PFSK-1 (cell line): ENCODE data around the gene SMOC2.

ENCODE experiments used
- FOXP2 ChIP-seq: optimal IDR thresholded peaks from 2 replicates; pipeline ENCODE3; 2011; ENCODE audit warnings: borderline replicate concordance, control low read depth, inconsistent platforms; ENCODE audit not compliant: insufficient read depth; ENCODE audit errors: extremely low read length, extremely low read depth
- POLR2AphosphoS5 ChIP-seq: IDR thresholded peaks from 2 replicates; pipeline ENCODE4 v1.6.1; 2012; ENCODE audit warnings: low read depth, mild to moderate bottlenecking, control low read depth, low read length, moderate library complexity
- SIN3A ChIP-seq: IDR thresholded peaks from 2 replicates; pipeline ENCODE4 v1.6.1; 2012; ENCODE audit warnings: mild to moderate bottlenecking, low read length, moderate library complexity, borderline replicate concordance; ENCODE audit not compliant: insufficient read depth
- TAF1 ChIP-seq: IDR thresholded peaks from 2 replicates; pipeline ENCODE4 v1.6.1; 2012; ENCODE audit warnings: low read length, control low read depth, borderline replicate concordance; ENCODE audit not compliant: insufficient read depth
- TF ChIP-seq, protein P1 (sequence below), 2 experiments: IDR thresholded peaks; 2 replicates each; pipeline versions ENCODE4 v1.6.1 to v1.8.0; 2011 to 2012; ENCODE audit warnings: low read depth in 2 of 2, low read length in 2 of 2, control low read depth in 1 of 2, inconsistent platforms in 1 of 2, mild to moderate bottlenecking in 1 of 2, moderate library complexity in 1 of 2; ENCODE audit not compliant: insufficient read depth in 1 of 2

Gene SMOC2

DNA sequence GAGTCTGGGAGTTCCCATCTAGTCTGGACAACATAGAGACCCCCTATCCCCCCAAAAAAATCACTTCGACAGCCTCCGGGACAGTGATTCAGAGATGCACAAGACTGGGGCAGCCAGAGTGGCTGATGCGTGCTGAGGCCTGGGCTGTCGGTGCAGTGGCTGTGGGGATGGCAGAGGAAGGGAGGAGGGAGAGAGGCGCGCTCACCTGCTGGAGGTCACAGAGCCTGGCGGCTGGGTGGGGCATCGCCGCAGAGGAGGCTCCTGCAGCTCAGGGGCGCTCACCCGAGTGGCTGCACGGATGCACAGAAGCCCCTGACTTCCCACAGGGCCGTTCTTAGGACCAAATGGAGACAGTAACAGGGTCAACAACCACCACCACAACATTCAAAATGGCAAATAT lies 182.8 kb downstream of the SMOC2 start:
- TF ChIP-seq FOXP2 (no peak), TAF1 (no peak), SIN3A (no peak), POLR2AphosphoS5 (no peak)
- TF ChIP-seq, protein P1, sequence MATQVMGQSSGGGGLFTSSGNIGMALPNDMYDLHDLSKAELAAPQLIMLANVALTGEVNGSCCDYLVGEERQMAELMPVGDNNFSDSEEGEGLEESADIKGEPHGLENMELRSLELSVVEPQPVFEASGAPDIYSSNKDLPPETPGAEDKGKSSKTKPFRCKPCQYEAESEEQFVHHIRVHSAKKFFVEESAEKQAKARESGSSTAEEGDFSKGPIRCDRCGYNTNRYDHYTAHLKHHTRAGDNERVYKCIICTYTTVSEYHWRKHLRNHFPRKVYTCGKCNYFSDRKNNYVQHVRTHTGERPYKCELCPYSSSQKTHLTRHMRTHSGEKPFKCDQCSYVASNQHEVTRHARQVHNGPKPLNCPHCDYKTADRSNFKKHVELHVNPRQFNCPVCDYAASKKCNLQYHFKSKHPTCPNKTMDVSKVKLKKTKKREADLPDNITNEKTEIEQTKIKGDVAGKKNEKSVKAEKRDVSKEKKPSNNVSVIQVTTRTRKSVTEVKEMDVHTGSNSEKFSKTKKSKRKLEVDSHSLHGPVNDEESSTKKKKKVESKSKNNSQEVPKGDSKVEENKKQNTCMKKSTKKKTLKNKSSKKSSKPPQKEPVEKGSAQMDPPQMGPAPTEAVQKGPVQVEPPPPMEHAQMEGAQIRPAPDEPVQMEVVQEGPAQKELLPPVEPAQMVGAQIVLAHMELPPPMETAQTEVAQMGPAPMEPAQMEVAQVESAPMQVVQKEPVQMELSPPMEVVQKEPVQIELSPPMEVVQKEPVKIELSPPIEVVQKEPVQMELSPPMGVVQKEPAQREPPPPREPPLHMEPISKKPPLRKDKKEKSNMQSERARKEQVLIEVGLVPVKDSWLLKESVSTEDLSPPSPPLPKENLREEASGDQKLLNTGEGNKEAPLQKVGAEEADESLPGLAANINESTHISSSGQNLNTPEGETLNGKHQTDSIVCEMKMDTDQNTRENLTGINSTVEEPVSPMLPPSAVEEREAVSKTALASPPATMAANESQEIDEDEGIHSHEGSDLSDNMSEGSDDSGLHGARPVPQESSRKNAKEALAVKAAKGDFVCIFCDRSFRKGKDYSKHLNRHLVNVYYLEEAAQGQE (IDR thresholded peaks at IDR 0.05; ENCODE audit: insufficient read depth in 1 of 2, low read depth in 2 of 2, low read length in 2 of 2) = no peak

DNA sequence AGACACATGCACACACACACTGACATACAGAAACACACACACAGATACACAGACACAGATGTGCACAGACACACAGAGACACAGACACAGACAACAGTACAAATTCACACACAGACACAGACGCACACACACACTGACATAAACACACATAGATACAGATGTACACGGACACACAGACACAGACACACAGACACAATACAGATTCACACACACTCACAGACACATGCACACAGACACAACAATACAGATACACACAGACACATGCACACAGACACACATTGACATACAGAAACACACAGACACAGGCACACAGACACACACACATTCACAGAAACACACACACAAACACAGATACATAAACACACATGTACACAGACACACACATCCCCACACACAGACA lies 183.6 kb downstream of the SMOC2 start:
- TF ChIP-seq, protein P1 (IDR thresholded peaks at IDR 0.05; ENCODE audit: insufficient read depth in 1 of 2, low read depth in 2 of 2, low read length in 2 of 2) = no peak
- no peak for TF ChIP-seq TAF1
- TF ChIP-seq FOXP2 = no peak
- TF ChIP-seq POLR2AphosphoS5 = no peak
- no peak for TF ChIP-seq SIN3A

DNA sequence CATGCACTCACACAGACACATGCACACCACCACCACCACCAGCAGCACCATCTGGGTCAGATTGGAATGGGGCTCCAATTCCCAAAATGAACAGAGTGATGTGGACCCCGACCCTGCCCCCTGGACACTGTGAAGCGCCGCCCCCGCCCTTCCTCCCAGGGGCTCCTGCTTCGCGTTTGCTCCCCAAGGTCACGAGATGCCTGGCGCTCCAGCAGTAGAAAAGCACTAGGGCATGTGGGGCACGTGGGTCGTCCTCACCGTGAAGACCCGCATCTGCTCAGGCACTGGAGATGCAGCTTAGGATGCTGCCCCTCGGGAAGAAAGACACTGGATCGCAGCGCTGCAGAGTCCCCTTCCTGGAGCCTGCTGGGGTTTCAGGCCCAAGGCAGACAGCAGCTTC lies 184.0 kb downstream of the SMOC2 start:
- TF ChIP-seq, protein P1 (IDR thresholded peaks at IDR 0.05; ENCODE audit: insufficient read depth in 1 of 2, low read depth in 2 of 2, low read length in 2 of 2) = no peak

DNA sequence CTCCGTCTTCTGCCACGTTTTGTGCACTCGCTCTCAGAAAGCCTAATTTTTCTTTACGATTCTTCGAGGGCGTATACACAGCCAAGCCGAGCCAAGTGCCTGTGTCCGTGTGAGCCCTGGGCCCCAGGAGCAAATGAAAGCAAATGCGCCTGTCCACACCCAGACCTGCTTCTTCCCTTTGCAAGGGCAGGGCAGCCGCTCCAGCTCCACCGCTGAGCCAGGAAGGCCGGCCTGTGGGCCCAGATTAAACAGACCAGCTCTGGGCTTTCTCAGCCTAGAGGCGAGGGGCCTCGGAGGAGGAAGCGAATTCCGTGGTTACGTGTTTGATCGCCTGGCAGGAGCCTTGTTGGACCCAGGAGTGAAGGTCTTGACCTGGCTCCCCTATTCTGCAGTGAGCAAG lies 184.6 kb downstream of the SMOC2 start:
- no peak for TF ChIP-seq FOXP2
- TF ChIP-seq TAF1 = no peak
- TF ChIP-seq, protein P1 (IDR thresholded peaks at IDR 0.05; ENCODE audit: insufficient read depth in 1 of 2, low read depth in 2 of 2, low read length in 2 of 2) = no peak
- TF ChIP-seq SIN3A = no peak
- TF ChIP-seq POLR2AphosphoS5 = no peak

DNA sequence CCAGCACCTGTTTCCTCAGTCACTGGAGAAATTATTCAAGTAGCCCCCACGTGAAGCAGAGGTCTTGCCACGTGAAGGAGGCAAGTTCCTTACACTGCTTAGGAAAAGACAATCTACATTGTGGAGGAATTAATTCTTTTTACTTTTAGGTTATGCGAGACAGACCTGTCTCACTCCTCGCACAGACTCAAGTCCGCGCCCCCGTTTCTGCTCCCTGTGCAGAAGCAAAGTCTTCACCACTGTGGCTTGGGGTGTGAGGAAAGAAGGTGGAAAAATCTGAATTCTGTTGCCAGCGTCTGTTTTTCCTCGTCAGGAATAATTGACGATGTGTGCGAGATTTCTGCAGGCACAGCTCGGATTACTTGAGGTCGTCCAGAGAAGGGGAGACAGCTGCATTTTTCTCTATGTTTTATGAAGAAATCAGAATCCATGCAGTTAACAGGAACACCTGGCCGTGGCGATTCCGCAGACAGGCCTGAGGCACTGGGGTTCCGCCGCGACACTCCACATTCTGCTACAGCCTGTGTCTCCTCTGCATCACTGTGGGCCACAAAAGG lies 185.1 kb downstream of the SMOC2 start:
- TF ChIP-seq SIN3A (no peak), FOXP2 (no peak), POLR2AphosphoS5 (no peak), TAF1 (no peak)
- TF ChIP-seq, protein P1 (IDR thresholded peaks at IDR 0.05; ENCODE audit: insufficient read depth in 1 of 2, low read depth in 2 of 2, low read length in 2 of 2) = no peak
